ENCODE results near the gene ZNF546.
A peak's percentile ranks its signal among the peaks of the same experiment; 100 is the strongest.

Gene ZNF546

GRCh38 chr19:39983695-39984300, 13.1 kb upstream of the ZNF546 start:
- CTCF ChIA-PET, result no interaction called here

GRCh38 chr19:39986643-39987042, 10.2 kb upstream of the ZNF546 start:
- Histone ChIP-seq H3K27me3 (replicated peaks in 2 of 5; ENCODE audit: control insufficient read depth in 4 of 5, insufficient read depth in 5 of 5, low read length in 4 of 5) (no peaks in the 10 kb centered on the region), H3K4me1 (ENCODE audit: control extremely low read depth in 1 of 4, control insufficient read depth in 4 of 4, insufficient read depth in 4 of 4, low read length in 3 of 4) (no peaks in the 10 kb centered on the region), H3K36me3 (ENCODE audit: control insufficient read depth in 4 of 4, insufficient read depth in 4 of 4, low read length in 3 of 4) (peaks cover 3 to 16% (median 7%) of the 10 kb centered on the region in 4 experiments), H3K4me3 (ENCODE audit: control insufficient read depth in 1 of 7, extremely low read depth in 1 of 7, insufficient read depth in 4 of 7, low read depth in 2 of 7, low read length in 6 of 7) (no peak overlapping the region), H3K27ac (ENCODE audit: insufficient read depth in 1 of 2, low read depth in 1 of 2, low read length in 2 of 2, poor library complexity in 1 of 2, severe bottlenecking in 2 of 2) (no peak overlapping the region), H3K9me3 (ENCODE audit: control extremely low read depth in 1 of 5, control insufficient read depth in 4 of 5, insufficient read depth in 2 of 5, low read depth in 1 of 5, low read length in 4 of 5) (peaks cover 3 to 32% (median 10%) of the 10 kb centered on the region in 5 experiments)
- POLR2A ChIA-PET, result no interaction called here
- CTCF ChIA-PET, result no interaction called here
- no peak for DNase-seq

More at GRCh38 chr19:39983695-39984300, 13.1 kb upstream of the ZNF546 start:
- Histone ChIP-seq H3K9me3 (ENCODE audit: control extremely low read depth in 1 of 5, control insufficient read depth in 4 of 5, insufficient read depth in 2 of 5, low read depth in 1 of 5, low read length in 4 of 5) (peaks cover 3 to 32% (median 10%) of the 10 kb centered on the region in 5 experiments), H3K27me3 (replicated peaks in 2 of 5; ENCODE audit: control insufficient read depth in 4 of 5, insufficient read depth in 5 of 5, low read length in 4 of 5) (no peaks in the 10 kb centered on the region), H3K4me3 (ENCODE audit: control insufficient read depth in 1 of 7, extremely low read depth in 1 of 7, insufficient read depth in 4 of 7, low read depth in 2 of 7, low read length in 6 of 7) (no peak overlapping the region), H3K36me3 (ENCODE audit: control insufficient read depth in 4 of 4, insufficient read depth in 4 of 4, low read length in 3 of 4) (peaks cover 7 to 42% (median 31%) of the 10 kb centered on the region in 4 experiments), H3K4me1 (ENCODE audit: control extremely low read depth in 1 of 4, control insufficient read depth in 4 of 4, insufficient read depth in 4 of 4, low read length in 3 of 4) (no peaks in the 10 kb centered on the region), H3K27ac (ENCODE audit: insufficient read depth in 1 of 2, low read depth in 1 of 2, low read length in 2 of 2, poor library complexity in 1 of 2, severe bottlenecking in 2 of 2) (no peak overlapping the region)
- no CpG with 5 or more reads among the region's 5 CpGs for WGBS (ENCODE audit: insufficient coverage)
- DNase-seq, result peak in 1 of 3 donors; percentile 15
- POLR2A ChIA-PET, result no interaction called here

GRCh38 chr19:39987167-39987566, 9.7 kb upstream of the ZNF546 start:
- H3K4me1 ChIP-seq (ENCODE audit: control extremely low read depth in 1 of 4, control insufficient read depth in 4 of 4, insufficient read depth in 4 of 4, low read length in 3 of 4), result no peaks in the 10 kb centered on the region
- no peaks in the 10 kb centered on the region for H3K27me3 ChIP-seq (replicated peaks in 2 of 5; ENCODE audit: control insufficient read depth in 4 of 5, insufficient read depth in 5 of 5, low read length in 4 of 5)
- ChIA-PET POLR2A (no interaction called here), CTCF (no interaction called here)
- peaks cover 3 to 32% (median 10%) of the 10 kb centered on the region in 5 experiments for H3K9me3 ChIP-seq (ENCODE audit: control extremely low read depth in 1 of 5, control insufficient read depth in 4 of 5, insufficient read depth in 2 of 5, low read depth in 1 of 5, low read length in 4 of 5)
- no peak for DNase-seq
- H3K27ac ChIP-seq (ENCODE audit: insufficient read depth in 1 of 2, low read depth in 1 of 2, low read length in 2 of 2, poor library complexity in 1 of 2, severe bottlenecking in 2 of 2), result no peak overlapping the region
- H3K36me3 ChIP-seq (ENCODE audit: control insufficient read depth in 4 of 4, insufficient read depth in 4 of 4, low read length in 3 of 4), result peaks cover 0 to 12% (median 6%) of the 10 kb centered on the region in 4 experiments
- no peak overlapping the region for H3K4me3 ChIP-seq (ENCODE audit: control insufficient read depth in 1 of 7, extremely low read depth in 1 of 7, insufficient read depth in 4 of 7, low read depth in 2 of 7, low read length in 6 of 7)

GRCh38 chr19:39987596-39987995, 9.3 kb upstream of the ZNF546 start:
- H3K27me3 ChIP-seq (replicated peaks in 2 of 5; ENCODE audit: control insufficient read depth in 4 of 5, insufficient read depth in 5 of 5, low read length in 4 of 5), result no peaks in the 10 kb centered on the region
- peaks cover 3 to 32% (median 10%) of the 10 kb centered on the region in 5 experiments for H3K9me3 ChIP-seq (ENCODE audit: control extremely low read depth in 1 of 5, control insufficient read depth in 4 of 5, insufficient read depth in 2 of 5, low read depth in 1 of 5, low read length in 4 of 5)
- H3K36me3 ChIP-seq (ENCODE audit: control insufficient read depth in 4 of 4, insufficient read depth in 4 of 4, low read length in 3 of 4), result peaks cover 0 to 8% (median 4%) of the 10 kb centered on the region in 4 experiments
- ChIA-PET CTCF (no interaction called here), POLR2A (no interaction called here)
- no peak for DNase-seq
- no CpG with 5 or more reads among the region's 1 CpG for WGBS (ENCODE audit: insufficient coverage)
- no peak overlapping the region for H3K4me3 ChIP-seq (ENCODE audit: control insufficient read depth in 1 of 7, extremely low read depth in 1 of 7, insufficient read depth in 4 of 7, low read depth in 2 of 7, low read length in 6 of 7)
- H3K27ac ChIP-seq (ENCODE audit: insufficient read depth in 1 of 2, low read depth in 1 of 2, low read length in 2 of 2, poor library complexity in 1 of 2, severe bottlenecking in 2 of 2), result no peak overlapping the region
- no peaks in the 10 kb centered on the region for H3K4me1 ChIP-seq (ENCODE audit: control extremely low read depth in 1 of 4, control insufficient read depth in 4 of 4, insufficient read depth in 4 of 4, low read length in 3 of 4)

GRCh38 chr19:39993605-39994004, 3.3 kb upstream of the ZNF546 start:
- H3K9me3 ChIP-seq (ENCODE audit: control extremely low read depth in 1 of 5, control insufficient read depth in 4 of 5, insufficient read depth in 2 of 5, low read depth in 1 of 5, low read length in 4 of 5), result peaks cover 0 to 12% (median 8%) of the 10 kb centered on the region in 5 experiments
- H3K27me3 ChIP-seq (replicated peaks in 2 of 5; ENCODE audit: control insufficient read depth in 4 of 5, insufficient read depth in 5 of 5, low read length in 4 of 5), result no peaks in the 10 kb centered on the region
- 100% methylated on average over 1 of the region's 1 CpG for WGBS (ENCODE audit: insufficient coverage)
- H3K4me1 ChIP-seq (ENCODE audit: control extremely low read depth in 1 of 4, control insufficient read depth in 4 of 4, insufficient read depth in 4 of 4, low read length in 3 of 4), result peaks cover 12 to 21% (median 13%) of the 10 kb centered on the region in 4 experiments
- ChIA-PET CTCF (no interaction called here), POLR2A (no interaction called here)
- no peak overlapping the region for H3K27ac ChIP-seq (ENCODE audit: insufficient read depth in 1 of 2, low read depth in 1 of 2, low read length in 2 of 2, poor library complexity in 1 of 2, severe bottlenecking in 2 of 2)
- peaks cover 0 to 4% (median under 1%) of the 10 kb centered on the region in 4 experiments for H3K36me3 ChIP-seq (ENCODE audit: control insufficient read depth in 4 of 4, insufficient read depth in 4 of 4, low read length in 3 of 4)
- no peak overlapping the region for H3K4me3 ChIP-seq (ENCODE audit: control insufficient read depth in 1 of 7, extremely low read depth in 1 of 7, insufficient read depth in 4 of 7, low read depth in 2 of 7, low read length in 6 of 7)
- no peak for DNase-seq

GRCh38 chr19:39994361-39994760, 2.5 kb upstream of the ZNF546 start:
- H3K27me3 ChIP-seq (replicated peaks in 2 of 5; ENCODE audit: control insufficient read depth in 4 of 5, insufficient read depth in 5 of 5, low read length in 4 of 5), result no peaks in the 10 kb centered on the region
- ChIA-PET CTCF (no interaction called here), POLR2A (no interaction called here)
- H3K9me3 ChIP-seq (ENCODE audit: control extremely low read depth in 1 of 5, control insufficient read depth in 4 of 5, insufficient read depth in 2 of 5, low read depth in 1 of 5, low read length in 4 of 5), result peaks cover 0 to 12% (median 8%) of the 10 kb centered on the region in 5 experiments
- H3K4me3 ChIP-seq (ENCODE audit: control insufficient read depth in 1 of 7, extremely low read depth in 1 of 7, insufficient read depth in 4 of 7, low read depth in 2 of 7, low read length in 6 of 7), result no peak overlapping the region
- H3K36me3 ChIP-seq (ENCODE audit: control insufficient read depth in 4 of 4, insufficient read depth in 4 of 4, low read length in 3 of 4), result peaks cover 0 to 4% (median under 1%) of the 10 kb centered on the region in 4 experiments
- H3K27ac ChIP-seq (ENCODE audit: insufficient read depth in 1 of 2, low read depth in 1 of 2, low read length in 2 of 2, poor library complexity in 1 of 2, severe bottlenecking in 2 of 2), result no peak overlapping the region
- peaks cover 12 to 21% (median 13%) of the 10 kb centered on the region in 4 experiments for H3K4me1 ChIP-seq (ENCODE audit: control extremely low read depth in 1 of 4, control insufficient read depth in 4 of 4, insufficient read depth in 4 of 4, low read length in 3 of 4)
- DNase-seq, result no peak

- Histone ChIP-seq H3K27ac (ENCODE audit: insufficient read depth in 1 of 2, low read depth in 1 of 2, low read length in 2 of 2, poor library complexity in 1 of 2, severe bottlenecking in 2 of 2) (no peak overlapping the region), H3K36me3 (ENCODE audit: control insufficient read depth in 4 of 4, insufficient read depth in 4 of 4, low read length in 3 of 4) (peaks cover 0 to 9% (median under 1%) of the 10 kb centered on the region in 4 experiments), H3K4me1 (ENCODE audit: control extremely low read depth in 1 of 4, control insufficient read depth in 4 of 4, insufficient read depth in 4 of 4, low read length in 3 of 4) (peaks cover 12 to 21% (median 13%) of the 10 kb centered on the region in 4 experiments), H3K4me3 (ENCODE audit: control insufficient read depth in 1 of 7, extremely low read depth in 1 of 7, insufficient read depth in 4 of 7, low read depth in 2 of 7, low read length in 6 of 7) (peak overlapping the region in 2 of 7 experiments; percentile 87 to 99), H3K9me3 (ENCODE audit: control extremely low read depth in 1 of 5, control insufficient read depth in 4 of 5, insufficient read depth in 2 of 5, low read depth in 1 of 5, low read length in 4 of 5) (peaks cover 0 to 12% (median 8%) of the 10 kb centered on the region in 5 experiments), H3K27me3 (replicated peaks in 2 of 5; ENCODE audit: control insufficient read depth in 4 of 5, insufficient read depth in 5 of 5, low read length in 4 of 5) (no peaks in the 10 kb centered on the region)
- 100% methylated on average over 1 of the region's 1 CpG for WGBS (ENCODE audit: insufficient coverage)
- no peak for DNase-seq
- ChIA-PET POLR2A (interaction anchor here (1.2 kb wide), 1 partner anchor 25 kb away, joined by 3 read pairs; no protein-coding TSS in a partner anchor), CTCF (interaction anchor here (1.2 kb wide), 1 partner anchor 25 kb away, joined by 3 read pairs; no protein-coding TSS in a partner anchor)
Measured at GRCh38 chr19:39995794-39996193, 1.1 kb upstream of the ZNF546 start.
